Gastroesophageal sphincter (tissue), 3 donors: ENCODE results near the gene LTV1.
"Not testable (repeated sequence)": the region's sequence is repeated elsewhere in the genome, so short reads cannot be mapped to it uniquely, and the experiment has no call there.

Source experiments
- CTCF ChIP-seq, 4 experiments: fragments of 200-600 bp in 2 of 4; fragments of 450-650 bp in 2 of 4; sonication (generic) in 1 of 4; IDR thresholded peaks; one replicate each; pipeline ENCODE4 v1.5.1; 2017 to 2019; ENCODE audit warnings: antibody characterized with exemption in 4 of 4, mild to moderate bottlenecking in 2 of 4, moderate library complexity in 2 of 4
- POLR2AphosphoS5 ChIP-seq: sonication (generic); formaldehyde crosslinking; IDR thresholded peaks from one replicate; pipeline ENCODE4 v1.6.1; 2017; ENCODE audit warnings: antibody characterized with exemption

- not testable (repeated sequence) for TF ChIP-seq POLR2AphosphoS5; CTCF (IDR thresholded peaks at IDR 0.05)
These were observed 44.7 kb upstream of the LTV1 start for GRCh38 chr6:143798487-143798886.
